Omental fat pad (tissue), 4 donors: ENCODE results near the gene CACNG7. TPM values are rescaled to one million over a fixed set of nuclear protein-coding genes. Genes with fewer than 3 reads are reported as not detected.
"Not testable (repeated sequence)": the region's sequence is repeated elsewhere in the genome, so short reads cannot be mapped to it uniquely, and the experiment has no call there.

Source experiments
- ATAC-seq: fragments of 150-250 bp; one replicate; pipeline ENCODE4 v1.9.1; 2016; ENCODE audit warnings: mild to moderate bottlenecking, moderate library complexity; ENCODE audit not compliant: low FRiP score
- DNase-seq: peaks from one replicate; pipeline ENCODE4 v3.0.0-alpha.2; 2019; ENCODE audit warnings: low spot score
- total RNA-seq, 4 donors: library from RNA; depleted of rRNA; stranded (reverse); fragments of >200 nt; gene quantifications; one replicate each; pipeline ENCODE4 v1.1.0, GENCODE V29; 2016
- TF ChIP-seq, protein P1 (sequence below), 3 donors: fragments of 450-650 bp; IDR thresholded peaks; one replicate each; pipeline ENCODE4 v1.5.1; 2016 to 2017; ENCODE audit warnings: antibody characterized with exemption in 3 of 3, mild to moderate bottlenecking in 3 of 3, moderate library complexity in 2 of 3

Gene CACNG7
- total RNA-seq, 4 donors from 2014 or later = not detected

DNA sequence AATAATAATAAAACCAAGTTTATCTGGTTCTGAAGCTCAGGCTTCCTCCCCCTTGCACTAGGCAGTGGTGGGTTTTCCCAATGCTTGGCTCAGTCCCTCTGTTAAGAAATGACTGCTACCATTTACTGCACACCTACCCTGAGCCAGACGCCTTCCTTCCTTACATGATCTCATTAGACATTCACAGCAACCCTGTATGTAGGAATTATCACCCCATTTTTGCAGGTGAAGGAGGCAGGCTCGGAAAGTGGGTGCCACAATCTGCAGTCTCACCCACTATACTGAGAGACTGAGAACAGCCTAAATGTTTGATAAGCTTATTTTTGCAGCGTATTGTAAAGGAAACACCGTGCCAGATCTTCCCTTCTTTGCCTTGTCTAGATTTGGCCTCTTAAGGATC is 35.3 kb downstream of the CACNG7 start:
- DNase-seq = no peak
- TF ChIP-seq, protein P1, sequence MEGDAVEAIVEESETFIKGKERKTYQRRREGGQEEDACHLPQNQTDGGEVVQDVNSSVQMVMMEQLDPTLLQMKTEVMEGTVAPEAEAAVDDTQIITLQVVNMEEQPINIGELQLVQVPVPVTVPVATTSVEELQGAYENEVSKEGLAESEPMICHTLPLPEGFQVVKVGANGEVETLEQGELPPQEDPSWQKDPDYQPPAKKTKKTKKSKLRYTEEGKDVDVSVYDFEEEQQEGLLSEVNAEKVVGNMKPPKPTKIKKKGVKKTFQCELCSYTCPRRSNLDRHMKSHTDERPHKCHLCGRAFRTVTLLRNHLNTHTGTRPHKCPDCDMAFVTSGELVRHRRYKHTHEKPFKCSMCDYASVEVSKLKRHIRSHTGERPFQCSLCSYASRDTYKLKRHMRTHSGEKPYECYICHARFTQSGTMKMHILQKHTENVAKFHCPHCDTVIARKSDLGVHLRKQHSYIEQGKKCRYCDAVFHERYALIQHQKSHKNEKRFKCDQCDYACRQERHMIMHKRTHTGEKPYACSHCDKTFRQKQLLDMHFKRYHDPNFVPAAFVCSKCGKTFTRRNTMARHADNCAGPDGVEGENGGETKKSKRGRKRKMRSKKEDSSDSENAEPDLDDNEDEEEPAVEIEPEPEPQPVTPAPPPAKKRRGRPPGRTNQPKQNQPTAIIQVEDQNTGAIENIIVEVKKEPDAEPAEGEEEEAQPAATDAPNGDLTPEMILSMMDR (IDR thresholded peaks at IDR 0.05) = no peak
- ATAC-seq = no peak

DNA sequence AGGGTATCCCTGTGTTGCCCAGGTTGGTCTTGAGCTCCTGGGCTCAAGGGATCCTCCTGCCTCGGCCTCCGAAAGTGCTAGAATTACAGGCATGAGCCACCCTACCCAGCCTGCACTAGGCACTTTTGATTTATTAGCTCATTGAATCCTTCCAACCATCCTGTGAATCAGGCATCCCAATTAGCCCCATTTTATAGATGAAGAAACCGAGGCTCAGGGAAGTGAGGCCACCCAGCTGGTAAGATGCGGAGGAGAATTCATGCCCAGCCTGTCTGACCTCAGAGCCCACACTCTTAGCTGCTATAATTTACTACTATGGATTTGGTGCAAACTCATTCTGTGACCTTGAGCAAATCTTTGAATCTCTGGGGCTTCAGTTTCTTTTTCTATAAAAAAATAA is 35.9 kb downstream of the CACNG7 start:
- TF ChIP-seq, protein P1 (IDR thresholded peaks at IDR 0.05) = no peak
- ATAC-seq = no peak
- DNase-seq = no peak

DNA sequence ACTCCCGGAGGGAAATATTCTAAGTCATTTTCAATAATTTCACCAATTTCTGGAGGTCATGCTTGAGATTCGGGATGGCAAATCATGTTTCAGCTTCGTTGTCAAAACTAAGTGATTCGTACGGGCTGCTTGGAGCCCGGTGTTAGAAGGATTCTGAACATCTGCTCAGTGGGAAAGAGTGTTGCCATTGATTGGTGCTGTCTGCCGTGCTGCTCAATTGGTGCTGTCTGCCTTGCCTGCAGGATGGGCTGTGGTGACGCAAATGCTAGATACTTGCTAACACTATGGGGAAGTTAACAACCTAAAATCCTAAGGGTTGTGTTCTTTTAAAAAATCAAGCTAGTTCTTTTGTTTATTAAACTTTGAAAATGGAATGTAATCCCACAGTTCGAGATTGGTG is 36.4 kb downstream of the CACNG7 start:
- DNase-seq (no peak), ATAC-seq (no peak)
- TF ChIP-seq, protein P1 (IDR thresholded peaks at IDR 0.05) = no peak

DNA sequence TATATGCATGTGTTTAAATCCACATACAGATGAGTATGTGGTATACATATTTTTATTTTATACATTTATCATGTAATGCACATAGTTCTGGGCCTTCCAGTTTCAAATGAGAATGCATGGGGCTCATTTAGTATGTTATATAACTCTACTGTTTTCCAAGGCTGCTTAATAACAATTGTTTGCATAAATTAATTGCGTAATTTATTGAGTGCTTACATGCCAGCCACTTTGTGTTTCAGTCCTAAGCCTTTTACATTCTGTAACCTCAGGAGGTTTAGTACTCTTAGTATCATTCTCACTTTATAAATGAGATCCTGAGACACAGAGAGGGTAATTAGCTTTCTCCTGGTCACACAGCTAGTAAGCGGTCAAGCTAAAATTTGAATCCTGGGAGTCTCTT is 36.9 kb downstream of the CACNG7 start:
- ATAC-seq = no peak
- TF ChIP-seq, protein P1 (IDR thresholded peaks at IDR 0.05) = no peak
- no peak for DNase-seq

DNA sequence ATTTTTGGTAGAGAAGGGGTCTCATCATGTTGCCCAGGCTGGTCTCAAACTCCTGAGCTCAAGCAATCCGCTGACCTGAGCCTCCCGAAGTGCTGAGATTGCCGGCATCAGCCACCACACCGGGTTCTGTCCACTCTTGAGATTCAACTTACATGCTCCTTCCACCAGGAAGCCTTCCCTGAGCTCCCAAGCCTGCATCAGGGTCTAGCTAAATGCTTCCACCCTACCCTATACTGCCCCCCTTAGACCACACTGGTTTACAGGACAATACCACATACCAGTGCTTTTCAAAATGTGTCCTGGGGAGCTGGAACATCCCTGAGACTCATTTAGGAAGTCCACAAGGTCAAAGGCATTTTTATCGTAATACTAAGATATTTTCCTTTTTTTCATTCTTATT is 38.5 kb downstream of the CACNG7 start:
- DNase-seq (no peak), ATAC-seq (no peak)
- TF ChIP-seq, protein P1 (IDR thresholded peaks at IDR 0.05) = no peak

DNA sequence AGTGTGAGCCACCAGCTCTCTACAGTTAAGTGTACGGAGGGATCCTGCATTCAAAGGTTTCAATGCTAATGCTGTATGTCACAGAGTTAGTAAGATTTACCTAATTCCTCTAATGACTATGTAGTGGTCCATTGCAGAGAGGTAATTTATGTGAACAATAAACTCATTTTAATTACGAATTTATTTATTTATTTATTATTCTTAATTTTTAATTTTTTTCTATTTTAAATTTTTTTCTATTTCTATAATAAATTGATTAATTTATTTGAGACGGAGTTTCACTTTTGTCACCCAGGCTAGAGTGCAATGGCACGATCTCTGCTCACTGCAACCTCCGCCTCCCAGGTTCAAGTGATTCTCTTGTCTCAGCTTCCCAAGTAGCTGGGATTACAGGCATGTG is 39.5 kb downstream of the CACNG7 start:
- ATAC-seq, DNase-seq: not testable (repeated sequence)

DNA sequence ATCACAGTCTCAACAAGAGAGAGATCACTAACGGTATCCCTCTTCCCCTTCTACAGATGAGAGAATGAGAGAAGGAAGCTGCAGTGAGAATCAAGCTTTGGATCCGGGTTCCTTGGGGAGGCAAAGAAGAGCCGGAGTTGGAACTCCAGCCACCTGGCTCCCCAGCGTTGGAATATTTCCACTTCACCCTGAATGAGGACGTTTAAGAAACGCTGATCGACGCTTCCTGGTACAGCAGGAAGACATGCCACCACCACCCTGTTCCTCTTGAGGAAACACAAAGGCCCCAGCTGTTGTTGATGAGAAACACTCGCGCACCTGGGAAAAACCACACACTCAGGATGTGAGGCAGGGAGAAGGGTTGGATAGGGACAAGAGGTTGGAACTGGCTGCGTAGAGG is 42.4 kb downstream of the CACNG7 start:
- ATAC-seq = no peak
- TF ChIP-seq, protein P1 (IDR thresholded peaks at IDR 0.05) = no peak
- no peak for DNase-seq

DNA sequence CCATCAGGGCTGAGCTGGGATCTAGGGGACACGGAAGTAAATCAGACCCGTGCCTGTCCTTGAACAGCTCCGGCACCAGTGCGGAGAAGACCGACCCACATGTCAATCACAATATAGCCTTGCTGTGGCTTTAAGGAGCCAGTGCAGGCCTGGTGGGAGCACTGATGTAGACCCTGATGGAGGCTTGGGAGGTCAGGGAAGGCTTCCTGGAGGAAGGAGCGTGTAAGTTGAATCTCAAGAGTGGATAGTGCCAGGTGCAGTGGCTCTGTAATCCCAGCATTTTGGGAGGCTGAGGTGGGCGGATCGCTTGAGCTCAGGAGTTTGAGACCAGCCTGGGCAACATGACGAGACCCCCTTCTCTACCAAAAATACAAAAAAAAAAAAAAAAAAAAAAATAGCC is 42.9 kb downstream of the CACNG7 start:
- TF ChIP-seq, protein P1 (IDR thresholded peaks at IDR 0.05) = no peak
- DNase-seq (no peak), ATAC-seq (no peak)
